ENCODE data around the gene PLA2G5. TPM values are rescaled to one million over a fixed set of nuclear protein-coding genes. Genes with fewer than 3 reads are reported as not detected.

Gene PLA2G5
- total RNA-seq, 1 experiment from 2014 or later, result not detected

DNA sequence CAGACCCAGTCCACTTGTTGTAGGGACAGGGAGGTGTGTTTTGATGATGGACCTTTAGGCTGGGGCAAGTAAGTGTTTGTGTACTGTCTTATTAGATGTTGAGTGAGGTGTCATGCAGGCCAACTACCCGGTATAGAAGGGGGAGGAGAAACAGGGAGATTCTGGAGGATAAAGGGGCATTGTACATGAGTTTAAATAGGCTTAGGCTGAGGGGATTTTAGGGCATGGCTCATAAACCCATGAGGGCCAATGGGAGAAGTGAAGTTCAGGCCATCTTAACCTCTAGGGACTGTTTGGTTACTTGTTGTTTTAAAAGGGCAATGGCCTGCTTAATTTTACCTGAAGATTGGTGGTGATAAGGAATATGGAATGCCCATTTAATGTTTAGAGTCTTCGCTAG, 38.2 kb upstream of the PLA2G5 start:
- H2AFZ ChIP-seq, result no peak overlapping the region
- no peaks in the 10 kb centered on the region for H3K79me2 ChIP-seq (ENCODE audit: low read depth)
- no peaks in the 10 kb centered on the region for H3K4me1 ChIP-seq (replicated peaks; ENCODE audit: insufficient read depth)
- CTCF ChIA-PET, result no interaction called here
- POLR2A ChIA-PET (ENCODE audit: unreplicated experiment), result no interaction called here
- no peak overlapping the region for H3K4me2 ChIP-seq
- no peak for DNase-seq
- TF ChIP-seq EZH2 (IDR thresholded peaks at IDR 0.05; ENCODE audit: low read depth), result no peak
- no peak for TF ChIP-seq CTCF (conservative IDR thresholded peaks at IDR 0.05)
- H3K27ac ChIP-seq, result no peak overlapping the region
- intact Hi-C loops (cut with micrococcal nuclease; ENCODE audit: unreplicated experiment), result no loop called here
- no peaks in the 10 kb centered on the region for H3F3A ChIP-seq (ENCODE audit: insufficient read depth, low read depth)
- no peaks in the 10 kb centered on the region for H3K27me3 ChIP-seq (ENCODE audit: insufficient read depth, low read depth)
- no TSS peak for BruUV-seq (replicated peaks)
- no peaks in the 10 kb centered on the region for H3K9me3 ChIP-seq (ENCODE audit: insufficient read depth, low read depth)
- H3K36me3 ChIP-seq (ENCODE audit: low read depth), result no peaks in the 10 kb centered on the region
- H3K9me2 ChIP-seq (ENCODE audit: insufficient read depth), result no peaks in the 10 kb centered on the region
- H3K4me3 ChIP-seq, result no peak overlapping the region
- no peaks in the 10 kb centered on the region for H4K20me1 ChIP-seq (ENCODE audit: insufficient read depth)

GRCh38 chr1:20032425-20032824, 37.6 kb upstream of the PLA2G5 start:
- no peak overlapping the region for H2AFZ ChIP-seq
- DNase-seq, result no peak
- no peaks in the 10 kb centered on the region for H3K27me3 ChIP-seq (ENCODE audit: insufficient read depth, low read depth)
- H4K20me1 ChIP-seq (ENCODE audit: insufficient read depth), result no peaks in the 10 kb centered on the region
- no peak overlapping the region for H3K27ac ChIP-seq
- intact Hi-C loops (cut with micrococcal nuclease; ENCODE audit: unreplicated experiment), result no loop called here
- POLR2A ChIA-PET (ENCODE audit: unreplicated experiment), result no interaction called here
- H3K4me2 ChIP-seq, result no peak overlapping the region
- no TSS peak for BruUV-seq (replicated peaks)
- H3K9me2 ChIP-seq (ENCODE audit: insufficient read depth), result no peaks in the 10 kb centered on the region
- no peak overlapping the region for H3K4me3 ChIP-seq
- H3K79me2 ChIP-seq (ENCODE audit: low read depth), result no peaks in the 10 kb centered on the region
- no peaks in the 10 kb centered on the region for H3K4me1 ChIP-seq (replicated peaks; ENCODE audit: insufficient read depth)
- CTCF ChIA-PET, result no interaction called here
- H3K9me3 ChIP-seq (ENCODE audit: insufficient read depth, low read depth), result no peaks in the 10 kb centered on the region
- H3F3A ChIP-seq (ENCODE audit: insufficient read depth, low read depth), result no peaks in the 10 kb centered on the region
- H3K36me3 ChIP-seq (ENCODE audit: low read depth), result no peaks in the 10 kb centered on the region
- TF ChIP-seq CTCF (conservative IDR thresholded peaks at IDR 0.05) (no peak), EZH2 (IDR thresholded peaks at IDR 0.05; ENCODE audit: low read depth) (no peak)

DNA sequence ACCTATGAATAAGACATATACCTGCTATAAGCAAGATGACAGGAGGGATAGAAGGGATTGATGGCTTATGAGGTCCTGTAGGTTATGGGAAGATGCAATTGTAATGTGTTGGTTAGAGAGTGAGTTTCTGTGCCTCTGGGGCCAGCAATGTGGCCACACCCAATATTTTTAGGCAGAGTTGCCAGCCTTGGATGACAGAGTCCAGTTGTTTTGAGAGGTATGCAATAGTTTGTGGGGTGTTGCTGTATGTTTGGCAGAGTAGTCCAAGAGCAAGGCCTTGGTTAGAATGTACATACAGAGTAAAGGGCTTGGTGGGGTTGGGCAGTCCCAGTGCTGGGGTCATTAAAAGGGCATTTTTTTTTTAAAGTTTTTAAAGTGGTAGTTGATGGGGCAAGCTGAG, 36.6 kb upstream of the PLA2G5 start:
- POLR2A ChIA-PET (ENCODE audit: unreplicated experiment), result no interaction called here
- BruUV-seq (replicated peaks), result no TSS peak
- H3K36me3 ChIP-seq (ENCODE audit: low read depth), result no peaks in the 10 kb centered on the region

More for the DNA sequence above, 36.6 kb upstream of the PLA2G5 start:
- H3K4me2 ChIP-seq, result no peak overlapping the region
- no peak for DNase-seq
- no peak overlapping the region for H3K27ac ChIP-seq
- H3K27me3 ChIP-seq (ENCODE audit: insufficient read depth, low read depth), result no peaks in the 10 kb centered on the region
- no peak overlapping the region for H2AFZ ChIP-seq
- no peaks in the 10 kb centered on the region for H3K4me1 ChIP-seq (replicated peaks; ENCODE audit: insufficient read depth)
- no peaks in the 10 kb centered on the region for H3K9me3 ChIP-seq (ENCODE audit: insufficient read depth, low read depth)
- H4K20me1 ChIP-seq (ENCODE audit: insufficient read depth), result no peaks in the 10 kb centered on the region
- no peaks in the 10 kb centered on the region for H3K79me2 ChIP-seq (ENCODE audit: low read depth)
- intact Hi-C loops (cut with micrococcal nuclease; ENCODE audit: unreplicated experiment), result no loop called here
- CTCF ChIA-PET, result no interaction called here
- no peak overlapping the region for H3K4me3 ChIP-seq
- no peak for TF ChIP-seq EZH2 (IDR thresholded peaks at IDR 0.05; ENCODE audit: low read depth)
- no peak for TF ChIP-seq CTCF (conservative IDR thresholded peaks at IDR 0.05)
- H3K9me2 ChIP-seq (ENCODE audit: insufficient read depth), result no peaks in the 10 kb centered on the region
- no peaks in the 10 kb centered on the region for H3F3A ChIP-seq (ENCODE audit: insufficient read depth, low read depth)

All from PC-9 (cell line).